H9 (cell line): ENCODE data around the gene STOX2. TPM values are rescaled to one million over a fixed set of nuclear protein-coding genes. Genes with fewer than 3 reads are reported as not detected.

ENCODE experiments used
- DNase-seq: peaks from one replicate; pipeline ENCODE4 v3.0.0-alpha.2; 2017
- H2AFZ ChIP-seq: one replicate; pipeline ENCODE4 v1.6.1; 2013; ENCODE audit warnings: mild to moderate bottlenecking, low read length, control low read depth, moderate library complexity
- H2AK5ac ChIP-seq: 2 replicates; pipeline ENCODE4 v1.6.1; 2013; ENCODE audit warnings: low read length, control low read depth, mixed read lengths; ENCODE audit not compliant: insufficient read length
- H2BK120ac ChIP-seq: one replicate; pipeline ENCODE4 v1.6.1; 2013; ENCODE audit warnings: low read depth, mild to moderate bottlenecking, low read length, control low read depth, inconsistent platforms; ENCODE audit not compliant: poor library complexity, severe bottlenecking
- H2BK12ac ChIP-seq: 2 replicates; pipeline ENCODE4 v1.6.1; 2013; ENCODE audit warnings: low read length, control low read depth, mixed read lengths, low read depth; ENCODE audit not compliant: insufficient read length
- H2BK15ac ChIP-seq: 2 replicates; pipeline ENCODE4 v1.6.1; 2013; ENCODE audit warnings: low read depth, low read length, control low read depth
- H2BK20ac ChIP-seq: one replicate; pipeline ENCODE4 v1.6.1; 2013; ENCODE audit warnings: low read depth, mild to moderate bottlenecking, low read length, control low read depth, inconsistent platforms; ENCODE audit not compliant: poor library complexity, severe bottlenecking
- H2BK5ac ChIP-seq: 2 replicates; pipeline ENCODE4 v1.6.1; 2013; ENCODE audit warnings: low read length, control low read depth, mixed read lengths; ENCODE audit not compliant: insufficient read length
- H3K14ac ChIP-seq: 2 replicates; pipeline ENCODE4 v1.6.1; 2013; ENCODE audit warnings: low read length, control low read depth; ENCODE audit not compliant: insufficient read depth
- H3K18ac ChIP-seq: 2 replicates; pipeline ENCODE4 v1.6.1; 2013; ENCODE audit warnings: low read depth, mild to moderate bottlenecking, mixed read lengths, low read length, control low read depth; ENCODE audit not compliant: insufficient read length
- H3K23ac ChIP-seq: 2 replicates; pipeline ENCODE4 v1.6.1; 2013; ENCODE audit warnings: low read length, control low read depth, mixed read lengths, low read depth; ENCODE audit not compliant: insufficient read length
- H3K23me2 ChIP-seq: 2 replicates; pipeline ENCODE4 v1.6.1; 2013; ENCODE audit warnings: low read depth, mild to moderate bottlenecking, mixed read lengths, low read length, control low read depth; ENCODE audit not compliant: insufficient read length, poor library complexity, severe bottlenecking
- H3K27ac ChIP-seq: 2 replicates; pipeline ENCODE4 v1.5.1; 2013; ENCODE audit warnings: low read length, control low read depth, mixed read lengths, low read depth; ENCODE audit not compliant: insufficient read length
- H3K27me3 ChIP-seq: 2 replicates; pipeline ENCODE4 v1.6.1; 2013; ENCODE audit warnings: low read length, control low read depth, inconsistent platforms; ENCODE audit not compliant: insufficient read depth
- H3K4ac ChIP-seq: 2 replicates; pipeline ENCODE4 v1.6.1; 2013; ENCODE audit warnings: low read depth, mild to moderate bottlenecking, control low read depth, inconsistent platforms, low read length, moderate library complexity
- H3K4me1 ChIP-seq: 2 replicates; pipeline ENCODE4 v1.6.1; 2013; ENCODE audit warnings: low read length, control low read depth, inconsistent platforms; ENCODE audit not compliant: insufficient read depth
- H3K4me2 ChIP-seq: 2 replicates; pipeline ENCODE4 v1.6.1; 2013; ENCODE audit warnings: low read length, control low read depth, mixed read lengths; ENCODE audit not compliant: insufficient read length, insufficient read depth
- H3K56ac ChIP-seq: 2 replicates; pipeline ENCODE4 v1.6.1; 2013; ENCODE audit warnings: low read depth, mild to moderate bottlenecking, mixed read lengths, low read length, control low read depth; ENCODE audit not compliant: insufficient read length
- H3K79me1 ChIP-seq: 2 replicates; pipeline ENCODE4 v1.6.1; 2013; ENCODE audit warnings: low read depth, mild to moderate bottlenecking, moderate library complexity, low read length, control low read depth, inconsistent platforms; ENCODE audit not compliant: insufficient read depth, poor library complexity, severe bottlenecking
- H3K79me2 ChIP-seq: 2 replicates; pipeline ENCODE4 v1.6.1; 2013; ENCODE audit warnings: low read length, control low read depth, inconsistent platforms; ENCODE audit not compliant: insufficient read depth
- H3K9ac ChIP-seq: 2 replicates; pipeline ENCODE4 v1.6.1; 2013; ENCODE audit warnings: low read length, control low read depth, mixed read lengths; ENCODE audit not compliant: insufficient read length; ENCODE audit errors: extremely low read depth
- H3K9me3 ChIP-seq: one replicate; pipeline ENCODE4 v1.6.1; 2013; ENCODE audit warnings: low read depth, low read length, inconsistent platforms; ENCODE audit not compliant: control insufficient read depth
- H3T11ph ChIP-seq: one replicate; pipeline ENCODE4 v1.6.1; 2013; ENCODE audit warnings: mild to moderate bottlenecking, low read length, control low read depth, inconsistent platforms
- H4K20me1 ChIP-seq: one replicate; pipeline ENCODE4 v1.6.1; 2013; ENCODE audit not compliant: control insufficient read depth, insufficient read length, insufficient read depth
- H4K5ac ChIP-seq: 2 replicates; pipeline ENCODE4 v1.6.1; 2013; ENCODE audit warnings: low read depth, mild to moderate bottlenecking, mixed read lengths, low read length, control low read depth; ENCODE audit not compliant: insufficient read length
- H4K8ac ChIP-seq: replicated peaks from 2 replicates; pipeline ENCODE4 v1.6.1; 2013; ENCODE audit warnings: low read length, control low read depth, mixed read lengths, low read depth; ENCODE audit not compliant: insufficient read length
- H4K91ac ChIP-seq: 2 replicates; pipeline ENCODE4 v1.6.1; 2013; ENCODE audit warnings: low read depth, mild to moderate bottlenecking, moderate library complexity, mixed read lengths, low read length, control low read depth; ENCODE audit not compliant: insufficient read length
- H3K27ac Mint-ChIP-seq, 3 experiments: 2 replicates in 2 of 3; 3 replicates in 1 of 3; pipeline ENCODE4 v1.8.0; 2020 to 2021; ENCODE audit warnings: mixed read lengths in 3 of 3, mild to moderate bottlenecking in 1 of 3, moderate library complexity in 1 of 3
- H3K27me3 Mint-ChIP-seq: 2 replicates; pipeline ENCODE4 v1.8.0; 2021; ENCODE audit warnings: low read depth, mild to moderate bottlenecking, moderate library complexity, mixed read lengths
- H3K36me3 Mint-ChIP-seq, 3 experiments: 2 replicates in 2 of 3; 3 replicates in 1 of 3; pipeline ENCODE4 v1.8.0; 2020 to 2021; ENCODE audit warnings: low read depth in 3 of 3, mixed read lengths in 3 of 3; ENCODE audit not compliant: insufficient read depth in 1 of 3
- H3K4me1 Mint-ChIP-seq, 2 experiments: 2 replicates each; pipeline ENCODE4 v1.8.0; 2020; ENCODE audit warnings: mixed read lengths in 2 of 2
- H3K4me3 Mint-ChIP-seq, 2 experiments: 2 replicates in 1 of 2; 3 replicates in 1 of 2; pipeline ENCODE4 v1.8.0; 2020 to 2021; ENCODE audit warnings: mild to moderate bottlenecking in 2 of 2, mixed read lengths in 2 of 2, moderate library complexity in 1 of 2
- H3K9me3 Mint-ChIP-seq, 2 experiments: 2 replicates in 1 of 2; 3 replicates in 1 of 2; pipeline ENCODE4 v1.8.0; 2020; ENCODE audit warnings: mild to moderate bottlenecking in 2 of 2, mixed read lengths in 2 of 2, moderate library complexity in 1 of 2
- WGBS: extraction: QIAGEN DNeasy Blood & Tissue Kit; methylation state at CpG from one replicate; pipeline ENCODE4 v1.1.7; 2013; ENCODE audit warnings: missing lambda C conversion rate, low lambda C conversion rate, mixed read lengths; ENCODE audit not compliant: insufficient read length; ENCODE audit errors: extremely low coverage; 5-methylcytosine and 5-hydroxymethylcytosine counted together
- total RNA-seq: library from RNA; stranded (reverse); gene quantifications from 2 replicates; pipeline ENCODE4 v1.2.1, GENCODE V29; 2021
- TF ChIP-seq, protein P1 (sequence below): fragments of 200-600 bp; sonication (generic); conservative IDR thresholded peaks from 3 replicates; pipeline ENCODE4 v1.8.0; 2021; ENCODE audit warnings: antibody characterized with exemption, mild to moderate bottlenecking

Gene STOX2
- total RNA-seq, 1 experiment from 2014 or later = 28.2 TPM

DNA sequence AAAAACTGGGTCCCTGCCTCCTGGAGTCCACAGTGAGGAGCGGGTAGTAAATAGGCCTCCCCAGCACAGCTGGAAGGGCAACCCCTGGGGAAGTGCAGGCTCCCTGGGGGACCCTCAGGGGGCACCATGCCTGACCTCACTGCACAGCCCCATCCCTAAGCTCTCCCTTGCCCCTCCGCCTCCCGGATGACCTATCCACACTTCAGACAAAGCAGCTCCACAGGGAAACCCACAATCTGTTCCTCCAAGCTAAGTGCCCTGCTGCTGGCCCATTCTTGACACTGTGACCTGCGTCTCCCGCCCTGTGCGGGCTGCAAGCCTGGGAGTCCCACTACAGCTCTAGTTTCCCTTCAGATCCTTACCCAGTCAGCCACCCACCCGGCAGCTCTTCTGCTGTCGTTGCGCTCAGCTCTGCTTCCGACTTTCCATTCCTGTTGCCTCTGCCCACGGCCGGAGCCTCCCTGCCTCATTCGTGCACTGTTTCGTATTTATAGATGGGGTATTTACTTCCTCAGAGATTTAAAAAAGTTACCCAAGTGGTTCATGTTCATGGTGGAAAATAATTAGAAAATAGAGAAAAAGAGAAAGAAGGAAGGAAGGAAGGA is 47.0 kb upstream of the STOX2 start:
- Mint-ChIP-seq H3K9me3 (peaks cover 0 to 4% of the 10 kb centered on the region in 2 experiments; a peak in 2 of 5 replicates), H3K27me3 (peaks cover 18% of the 10 kb centered on the region), H3K36me3 (peaks cover 0 to 3% (median 0%) of the 10 kb centered on the region in 3 experiments; a peak in 2 of 7 replicates), H3K27ac (peak overlapping the region in 1 of 3 experiments; percentile 30; a peak in 2 of 7 replicates), H3K4me1 (peaks cover 25 to 27% of the 10 kb centered on the region in 2 experiments), H3K4me3 (peak overlapping the region in 1 of 2 experiments; percentile 11; a peak in 1 of 5 replicates)
- no peak overlapping the region for H2BK12ac ChIP-seq
- H3K79me1 ChIP-seq = no peaks in the 10 kb centered on the region
- no peak overlapping the region for H3K18ac ChIP-seq
- H3K9me3 ChIP-seq = no peaks in the 10 kb centered on the region
- H3K23ac ChIP-seq = no peak overlapping the region
- H2BK5ac ChIP-seq = no peak overlapping the region
- H4K8ac ChIP-seq = no peak overlapping the region
- H2AK5ac ChIP-seq = no peak overlapping the region
- H2AFZ ChIP-seq = no peak overlapping the region
- no peak overlapping the region for H3K27ac ChIP-seq
- no peak overlapping the region for H2BK15ac ChIP-seq
- H3K14ac ChIP-seq = no peak overlapping the region
- no peaks in the 10 kb centered on the region for H3K27me3 ChIP-seq
- H4K5ac ChIP-seq = no peak overlapping the region
- TF ChIP-seq, protein P1, sequence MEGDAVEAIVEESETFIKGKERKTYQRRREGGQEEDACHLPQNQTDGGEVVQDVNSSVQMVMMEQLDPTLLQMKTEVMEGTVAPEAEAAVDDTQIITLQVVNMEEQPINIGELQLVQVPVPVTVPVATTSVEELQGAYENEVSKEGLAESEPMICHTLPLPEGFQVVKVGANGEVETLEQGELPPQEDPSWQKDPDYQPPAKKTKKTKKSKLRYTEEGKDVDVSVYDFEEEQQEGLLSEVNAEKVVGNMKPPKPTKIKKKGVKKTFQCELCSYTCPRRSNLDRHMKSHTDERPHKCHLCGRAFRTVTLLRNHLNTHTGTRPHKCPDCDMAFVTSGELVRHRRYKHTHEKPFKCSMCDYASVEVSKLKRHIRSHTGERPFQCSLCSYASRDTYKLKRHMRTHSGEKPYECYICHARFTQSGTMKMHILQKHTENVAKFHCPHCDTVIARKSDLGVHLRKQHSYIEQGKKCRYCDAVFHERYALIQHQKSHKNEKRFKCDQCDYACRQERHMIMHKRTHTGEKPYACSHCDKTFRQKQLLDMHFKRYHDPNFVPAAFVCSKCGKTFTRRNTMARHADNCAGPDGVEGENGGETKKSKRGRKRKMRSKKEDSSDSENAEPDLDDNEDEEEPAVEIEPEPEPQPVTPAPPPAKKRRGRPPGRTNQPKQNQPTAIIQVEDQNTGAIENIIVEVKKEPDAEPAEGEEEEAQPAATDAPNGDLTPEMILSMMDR = no peak
- H3K9ac ChIP-seq = no peak overlapping the region
- no peak overlapping the region for H3T11ph ChIP-seq
- H2BK20ac ChIP-seq = no peak overlapping the region
- H4K91ac ChIP-seq = no peak overlapping the region
- no peak for DNase-seq
- no peak overlapping the region for H3K4me2 ChIP-seq
- H2BK120ac ChIP-seq = no peak overlapping the region
- no peak overlapping the region for H3K4ac ChIP-seq
- no peaks in the 10 kb centered on the region for H3K23me2 ChIP-seq
- WGBS = no CpG with 5 or more reads among the region's 14 CpGs
- H4K20me1 ChIP-seq = no peaks in the 10 kb centered on the region
- no peak overlapping the region for H3K56ac ChIP-seq
- no peaks in the 10 kb centered on the region for H3K4me1 ChIP-seq
- H3K79me2 ChIP-seq = no peaks in the 10 kb centered on the region
